ENCODE measurements around the gene MYO16. TPM values are rescaled to one million over a fixed set of nuclear protein-coding genes. Genes with fewer than 3 reads are reported as not detected.

MYO16 gene
- total and polyA plus RNA-seq, 3 donors from 2014 or later = 3.1 to 4.0 (median 3.4) TPM

GRCh38 chr13:108733022-108733560 lies 103.7 kb downstream of the MYO16 start:
- Histone ChIP-seq H3K4me1 (no peaks in the 10 kb centered on the region), H3K27me3 (no peaks in the 10 kb centered on the region), H3K27ac (no peak overlapping the region), H3K9me3 (no peaks in the 10 kb centered on the region), H3K36me3 (ENCODE audit: low read depth, missing control alignments) (no peaks in the 10 kb centered on the region), H3K4me3 (no peak overlapping the region)
- TF ChIP-seq CTCF (IDR thresholded peaks at IDR 0.05) (no peak), POLR2A (IDR thresholded peaks at IDR 0.05) (no peak)
- intact Hi-C loops (cut with DNase I; ENCODE audit: low total_unique reads) = no loop called here
- DNase-seq = no peak
- WGBS, 2 donors = 39 to 61% methylated on average over 3 of the region's 3 CpGs

GRCh38 chr13:108734676-108735075 lies 105.3 kb downstream of the MYO16 start:
- 76 to 83% methylated on average over 4 of the region's 4 CpGs for WGBS, 2 donors
- intact Hi-C loops (cut with DNase I; ENCODE audit: low total_unique reads) = no loop called here
- DNase-seq = peak; percentile 18
- H3K9me3 ChIP-seq = no peaks in the 10 kb centered on the region
- no peak overlapping the region for H3K27ac ChIP-seq
- no peaks in the 10 kb centered on the region for H3K4me1 ChIP-seq
- TF ChIP-seq CTCF (IDR thresholded peaks at IDR 0.05) (no peak), POLR2A (IDR thresholded peaks at IDR 0.05) (no peak)
- no peaks in the 10 kb centered on the region for H3K36me3 ChIP-seq (ENCODE audit: low read depth, missing control alignments)
- no peak overlapping the region for H3K4me3 ChIP-seq
- H3K27me3 ChIP-seq = no peaks in the 10 kb centered on the region

GRCh38 chr13:108741930-108742329 lies 112.5 kb downstream of the MYO16 start:
- 85 to 87% methylated on average over 5 of the region's 5 CpGs for WGBS, 2 donors
- H3K4me1 ChIP-seq = no peaks in the 10 kb centered on the region
- DNase-seq = no peak
- intact Hi-C loops (cut with DNase I; ENCODE audit: low total_unique reads) = no loop called here
- H3K9me3 ChIP-seq = no peaks in the 10 kb centered on the region
- no peaks in the 10 kb centered on the region for H3K27me3 ChIP-seq
- no peak overlapping the region for H3K4me3 ChIP-seq
- no peaks in the 10 kb centered on the region for H3K36me3 ChIP-seq (ENCODE audit: low read depth, missing control alignments)
- TF ChIP-seq CTCF (IDR thresholded peaks at IDR 0.05) (no peak), POLR2A (IDR thresholded peaks at IDR 0.05) (no peak)
- no peak overlapping the region for H3K27ac ChIP-seq

GRCh38 chr13:108742701-108743451 lies 113.5 kb downstream of the MYO16 start:
- Histone ChIP-seq H3K27me3 (no peaks in the 10 kb centered on the region), H3K36me3 (ENCODE audit: low read depth, missing control alignments) (no peaks in the 10 kb centered on the region), H3K27ac (no peak overlapping the region), H3K4me1 (no peaks in the 10 kb centered on the region), H3K9me3 (no peaks in the 10 kb centered on the region), H3K4me3 (no peak overlapping the region)
- no peak for DNase-seq
- intact Hi-C loops (cut with DNase I; ENCODE audit: low total_unique reads) = no loop called here
- WGBS, 2 donors = 76 to 79% methylated on average over 2 of the region's 2 CpGs
- TF ChIP-seq POLR2A (IDR thresholded peaks at IDR 0.05) (no peak), CTCF (IDR thresholded peaks at IDR 0.05) (no peak)

GRCh38 chr13:108743522-108743921 lies 114.1 kb downstream of the MYO16 start:
- Histone ChIP-seq H3K9me3 (no peaks in the 10 kb centered on the region), H3K27ac (no peak overlapping the region), H3K4me3 (no peak overlapping the region), H3K4me1 (no peaks in the 10 kb centered on the region), H3K36me3 (ENCODE audit: low read depth, missing control alignments) (no peaks in the 10 kb centered on the region), H3K27me3 (no peaks in the 10 kb centered on the region)
- no peak for TF ChIP-seq POLR2A (IDR thresholded peaks at IDR 0.05)
- TF ChIP-seq CTCF (IDR thresholded peaks at IDR 0.05) = no peak
- intact Hi-C loops (cut with DNase I; ENCODE audit: low total_unique reads) = no loop called here
- no peak for DNase-seq
- 91 to 94% methylated on average over 4 of the region's 4 CpGs for WGBS, 2 donors
